22Rv1 (cell line): Measurements from ENCODE around the gene KYNU.

Experiments
- CTCF ChIP-seq: fragments of 450-650 bp; IDR thresholded peaks from 2 replicates; pipeline ENCODE4 v1.5.1; 2017; ENCODE audit warnings: mild to moderate bottlenecking
- ZFX ChIP-seq: fragments of 450-650 bp; IDR thresholded peaks from 2 replicates; pipeline ENCODE4 v1.6.1; 2017; ENCODE audit warnings: antibody characterized with exemption, borderline replicate concordance

DNA sequence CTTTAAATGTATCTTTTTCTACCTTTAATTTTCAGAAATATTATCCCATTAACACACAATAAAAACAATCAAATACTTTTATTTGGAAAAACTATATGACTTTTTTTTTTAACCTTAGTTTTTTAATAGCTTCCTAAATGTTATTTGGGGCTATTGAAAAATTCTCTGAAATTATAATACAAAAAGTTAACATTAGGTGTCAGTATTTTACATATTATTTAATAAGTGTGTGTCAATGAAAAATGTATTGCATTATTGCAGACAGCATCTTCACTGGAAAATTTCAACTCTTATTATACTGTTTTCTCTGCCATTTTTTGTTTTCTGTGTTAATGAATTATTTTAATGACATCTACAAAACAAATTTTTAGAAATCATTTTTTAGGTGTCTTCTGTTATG, 200.6 kb downstream of the KYNU start:
- no peak for TF ChIP-seq CTCF
- TF ChIP-seq ZFX: no peak
